GM12878 (cell line): ENCODE results near the gene USP17L29. TPM values are rescaled to one million over a fixed set of nuclear protein-coding genes. Genes with fewer than 3 reads are reported as not detected.
"Not testable (repeated sequence)": the region's sequence is repeated elsewhere in the genome, so short reads cannot be mapped to it uniquely, and the experiment has no call there.

Experiments
- ATAC-seq: fragments of 200-7000 bp; cut with Tn5 transposase; 3 replicates; pipeline ENCODE4 v1.9.1; 2020; ENCODE audit warnings: mild to moderate bottlenecking, moderate library complexity
- BruUV-seq: library from RNA; stranded (reverse); fragments of 400-500 nt; replicated peaks from 2 replicates; lab custom pipeline; 2021; lab: Mats Ljungman, UMichigan
- CTCF ChIA-PET: fragments of 300-600 bp; sonication (Branson Sonifier 250); formaldehyde crosslinking; extraction: SDS; loops from one replicate; lab custom pipeline; 2021; ENCODE audit warnings: inconsistent platforms; lab: Yijun Ruan, JAX
- POLR2A ChIA-PET: fragments of 350-600 bp; formaldehyde crosslinking; extraction: SDS; loops from one replicate; lab custom pipeline; 2021; ENCODE audit warnings: inconsistent platforms; lab: Charles Lee
- RAD21 ChIA-PET: fragments of 300-600 bp; sonication (Branson Sonifier 250); formaldehyde crosslinking; loops from one replicate; lab custom pipeline; 2023; ENCODE audit warnings: antibody characterized with exemption; ENCODE audit not compliant: unreplicated experiment; lab: Charles Lee
- SMC1A ChIA-PET: fragments of 300-600 bp; sonication (Branson Sonifier 250); formaldehyde crosslinking; loops from one replicate; lab custom pipeline; 2023; ENCODE audit not compliant: unreplicated experiment, uncharacterized antibody; lab: Charles Lee
- DNase-seq: peaks from one replicate; pipeline ENCODE4 v3.0.0-alpha.2; 2011; ENCODE audit warnings: low read depth, low spot score
- FAIRE-seq: peaks from 3 replicates; lab custom pipeline; 2011; peaks lifted over from hg19 to GRCh38; lab: Jason Lieb, UNC
- H2AFZ ChIP-seq: 2 replicates; pipeline ENCODE4 v1.6.0; 2011; ENCODE audit warnings: low read depth, low read length, control low read depth; ENCODE audit not compliant: control insufficient read depth
- H3K27ac ChIP-seq: 2 replicates; pipeline ENCODE4 v1.5.1; 2011; ENCODE audit warnings: control low read depth; ENCODE audit not compliant: control insufficient read depth, insufficient read depth
- H3K27me3 ChIP-seq, 2 experiments: replicated peaks in 1 of 2; 2 replicates each; pipeline versions ENCODE4 v1.6.0 to v1.6.1; 2011; ENCODE audit warnings: low read length in 1 of 2; ENCODE audit not compliant: control insufficient read depth in 2 of 2, insufficient read depth in 2 of 2
- H3K36me3 ChIP-seq, 2 experiments: 2 replicates each; pipeline ENCODE4 v1.5.1; 2011; ENCODE audit warnings: low read length in 1 of 2; ENCODE audit not compliant: control insufficient read depth in 2 of 2, insufficient read depth in 2 of 2
- H3K4me1 ChIP-seq: 2 replicates; pipeline ENCODE4 v1.6.1; 2011; ENCODE audit warnings: mild to moderate bottlenecking, low read length, moderate library complexity, mixed read lengths; ENCODE audit not compliant: control insufficient read depth, insufficient read depth
- H3K4me2 ChIP-seq: 2 replicates; pipeline ENCODE4 v1.6.0; 2011; ENCODE audit warnings: control low read depth; ENCODE audit not compliant: control insufficient read depth, insufficient read depth
- H3K4me3 ChIP-seq: fragments of 200-600 bp; sonication (generic); 2 replicates; pipeline ENCODE4 v1.5.1; 2016
- H3K79me2 ChIP-seq: 2 replicates; pipeline ENCODE4 v1.6.0; 2011; ENCODE audit warnings: low read length; ENCODE audit not compliant: control insufficient read depth, insufficient read depth
- H3K9ac ChIP-seq: 2 replicates; pipeline ENCODE4 v1.8.0; 2011; ENCODE audit warnings: low read length, control low read depth, mixed read lengths; ENCODE audit not compliant: control insufficient read depth, insufficient read depth
- H3K9me3 ChIP-seq: replicated peaks from 3 replicates; pipeline ENCODE4 v1.5.1; 2011; ENCODE audit warnings: mild to moderate bottlenecking, low read length; ENCODE audit not compliant: control insufficient read depth, insufficient read depth
- H4K20me1 ChIP-seq: 2 replicates; pipeline ENCODE4 v1.6.0; 2011; ENCODE audit not compliant: control insufficient read depth, insufficient read depth
- WGBS: methylation state at CpG from one replicate; pipeline ENCODE4 v1.1.6; 2016; ENCODE audit warnings: low lambda C conversion rate; ENCODE audit not compliant: insufficient replicate concordance, insufficient coverage; ENCODE audit errors: missing lambda C conversion rate; 5-methylcytosine and 5-hydroxymethylcytosine counted together
- in situ Hi-C: fragments of 300-500 bp; cut with MboI; formaldehyde crosslinking; loops from 9 replicates; pipeline ENCODE4 v1.14.3; 2018; ENCODE audit warnings: mixed read lengths
- intact Hi-C: fragments of 100-400 bp; cut with micrococcal nuclease; formaldehyde crosslinking; loops from one replicate; pipeline ENCODE4 v1.14.2; 2022; ENCODE audit not compliant: unreplicated experiment
- polyA plus RNA-seq, 11 experiments: library from polyadenylated mRNA; depleted of rRNA in 4 of 11; unstranded in 6 of 11; stranded (reverse) in 5 of 11; fragments of >200 nt; fragmentation: Nextera tagmentation in 4 of 11; fragmentation: Illumina TruSeq in 1 of 11; extraction: Ambion mirVana in 4 of 11; extraction: Trizol in 1 of 11; gene quantifications; 1 replicate in 1 of 11; 2 replicates in 10 of 11; pipeline versions ENCODE4 v1.2.1 to v1.2.3, GENCODE V29; 2011 to 2016; ENCODE audit warnings: inconsistent platforms in 2 of 11, missing spikeins in 2 of 11, low read depth in 1 of 11
- total RNA-seq, 4 experiments: library from RNA; depleted of rRNA in 3 of 4; stranded (reverse); fragments of >200 nt in 3 of 4; fragmentation: Illumina TruSeq in 1 of 4; extraction: Trizol in 1 of 4; gene quantifications; 2 replicates each; pipeline versions ENCODE4 v1.2.1 to v1.2.3, GENCODE V29; 2013 to 2021

The USP17L29 gene
- total and polyA plus RNA-seq, 10 of the 15 experiments (the other 5 are each of a cell fraction or from before 2014, with no cell fraction given) = not detected

GRCh38 chr4:9348593-9348992 is 4.8 kb upstream of the USP17L29 start, which contains the start of gene USP17L28:
Gene USP17L28, plus strand, starts transcription at chr4:9348893. Its CDS starts 0 bp downstream, at chr4:9348893.
- H2AFZ ChIP-seq, H3K9me3 ChIP-seq, BruUV-seq, DNase-seq, H3K4me2 ChIP-seq, POLR2A ChIA-PET, H3K9ac ChIP-seq, CTCF ChIA-PET, ATAC-seq, H3K27me3 ChIP-seq, RAD21 ChIA-PET, SMC1A ChIA-PET, H4K20me1 ChIP-seq, H3K36me3 ChIP-seq, H3K27ac ChIP-seq, H3K4me1 ChIP-seq, H3K4me3 ChIP-seq, H3K79me2 ChIP-seq, intact Hi-C loops, FAIRE-seq, in situ Hi-C loops: not testable (repeated sequence)
- WGBS = no CpG with 5 or more reads among the region's 15 CpGs

- intact Hi-C loops, H2AFZ ChIP-seq, POLR2A ChIA-PET, in situ Hi-C loops, H3K4me1 ChIP-seq, DNase-seq, H3K4me2 ChIP-seq, H3K79me2 ChIP-seq, SMC1A ChIA-PET, ATAC-seq, H3K36me3 ChIP-seq, BruUV-seq, RAD21 ChIA-PET, H3K4me3 ChIP-seq, CTCF ChIA-PET, H3K27me3 ChIP-seq, H3K27ac ChIP-seq, H3K9ac ChIP-seq, H3K9me3 ChIP-seq, FAIRE-seq, H4K20me1 ChIP-seq: not testable (repeated sequence)
- WGBS = no CpG with 5 or more reads among the region's 18 CpGs
Observed at GRCh38 chr4:9350866-9351265, 2.6 kb upstream of the USP17L29 start.

- H3K4me2 ChIP-seq, CTCF ChIA-PET, H3K79me2 ChIP-seq, intact Hi-C loops, H2AFZ ChIP-seq, H3K9ac ChIP-seq, H3K36me3 ChIP-seq, H3K9me3 ChIP-seq, SMC1A ChIA-PET, H3K4me3 ChIP-seq, FAIRE-seq, in situ Hi-C loops, POLR2A ChIA-PET, DNase-seq, ATAC-seq, H3K27ac ChIP-seq, H3K4me1 ChIP-seq, H4K20me1 ChIP-seq, BruUV-seq, H3K27me3 ChIP-seq, RAD21 ChIA-PET: not testable (repeated sequence)
- WGBS = no CpG with 5 or more reads among the region's 15 CpGs
Observed at GRCh38 chr4:9362829-9363228, 9.4 kb downstream of the USP17L29 start, which contains the start of gene USP17L30. Gene USP17L30, plus strand, starts transcription at chr4:9363129. Its CDS starts 0 bp downstream, at chr4:9363129.

- CTCF ChIA-PET, H3K36me3 ChIP-seq, H2AFZ ChIP-seq, RAD21 ChIA-PET, H4K20me1 ChIP-seq, H3K9ac ChIP-seq, SMC1A ChIA-PET, H3K9me3 ChIP-seq, DNase-seq, in situ Hi-C loops, H3K27me3 ChIP-seq, intact Hi-C loops, H3K79me2 ChIP-seq, ATAC-seq, H3K4me3 ChIP-seq, H3K4me1 ChIP-seq, POLR2A ChIA-PET, H3K4me2 ChIP-seq, H3K27ac ChIP-seq, BruUV-seq, FAIRE-seq: not testable (repeated sequence)
- WGBS = 11% methylated on average over 1 of the region's 1 CpG
Observed at GRCh38 chr4:9379881-9380280, 26.4 kb downstream of the USP17L29 start.
